ENCODE results near the gene RBM43.
"Not testable (repeated sequence)": the region's sequence is repeated elsewhere in the genome, so short reads cannot be mapped to it uniquely, and the experiment has no call there.

The RBM43 gene

GRCh38 chr2:151260573-151261230, 961 bp downstream of the RBM43 start:
- intact Hi-C loops (cut with micrococcal nuclease): loop anchor here (2.0 kb wide), 2 partner anchors 28 to 150 kb away; partner anchors contain the start of gene NMI
- Mint-ChIP-seq H3K4me1 (ENCODE audit: low read depth) (peaks cover 31% of the 10 kb centered on the region), H3K27ac (peak overlapping the region; percentile 89), H3K9me3 (no peaks in the 10 kb centered on the region), H3K27me3 (no peaks in the 10 kb centered on the region), H3K4me3 (peak overlapping the region; percentile 82), H3K36me3 (ENCODE audit: low read depth) (no peaks in the 10 kb centered on the region)

- no peak overlapping the region for H3K4me3 Mint-ChIP-seq
These were observed 3.5 kb downstream of the RBM43 start for GRCh38 chr2:151258121-151258520.

GRCh38 chr2:151252646-151253045, 9.0 kb downstream of the RBM43 start:
- peaks cover 14% of the 10 kb centered on the region for H3K9me3 Mint-ChIP-seq
- no peak overlapping the region for H3K4me3 Mint-ChIP-seq
- intact Hi-C loops (cut with micrococcal nuclease): no loop called here
- H3K27me3 Mint-ChIP-seq: no peaks in the 10 kb centered on the region
- no peak overlapping the region for H3K27ac Mint-ChIP-seq
- peaks cover 9% of the 10 kb centered on the region for H3K4me1 Mint-ChIP-seq (ENCODE audit: low read depth)
- peaks cover 65% of the 10 kb centered on the region for H3K36me3 Mint-ChIP-seq (ENCODE audit: low read depth)

More at GRCh38 chr2:151258121-151258520, 3.5 kb downstream of the RBM43 start:
- Mint-ChIP-seq H3K9me3 (no peaks in the 10 kb centered on the region), H3K27ac (no peak overlapping the region), H3K4me1 (ENCODE audit: low read depth) (peaks cover 31% of the 10 kb centered on the region), H3K36me3 (ENCODE audit: low read depth) (peaks cover 15% of the 10 kb centered on the region), H3K27me3 (no peaks in the 10 kb centered on the region)
- intact Hi-C loops (cut with micrococcal nuclease): no loop called here

- peaks cover 2% of the 10 kb centered on the region for H3K4me1 Mint-ChIP-seq (ENCODE audit: low read depth)
- peaks cover 14% of the 10 kb centered on the region for H3K9me3 Mint-ChIP-seq
- H3K36me3 Mint-ChIP-seq (ENCODE audit: low read depth): peaks cover 65% of the 10 kb centered on the region
- no peak overlapping the region for H3K4me3 Mint-ChIP-seq
- intact Hi-C loops (cut with micrococcal nuclease): no loop called here
- no peak overlapping the region for H3K27ac Mint-ChIP-seq
- H3K27me3 Mint-ChIP-seq: no peaks in the 10 kb centered on the region
These were observed 10.7 kb downstream of the RBM43 start for GRCh38 chr2:151251012-151251411.

- intact Hi-C loops (cut with micrococcal nuclease): no loop called here
- Mint-ChIP-seq H3K27me3 (no peaks in the 10 kb centered on the region), H3K36me3 (ENCODE audit: low read depth) (peaks cover 46% of the 10 kb centered on the region), H3K9me3 (peaks cover 14% of the 10 kb centered on the region), H3K4me1 (ENCODE audit: low read depth) (no peaks in the 10 kb centered on the region), H3K27ac (no peak overlapping the region), H3K4me3 (no peak overlapping the region)
These were observed 14.2 kb downstream of the RBM43 start for GRCh38 chr2:151247432-151247831.

GRCh38 chr2:151246152-151246551, 15.5 kb downstream of the RBM43 start:
- intact Hi-C loops (cut with micrococcal nuclease): no loop called here
- no peak overlapping the region for H3K27ac Mint-ChIP-seq
- no peak overlapping the region for H3K4me3 Mint-ChIP-seq
- H3K36me3 Mint-ChIP-seq (ENCODE audit: low read depth): peaks cover 33% of the 10 kb centered on the region
- H3K9me3 Mint-ChIP-seq: peaks cover 14% of the 10 kb centered on the region
- no peaks in the 10 kb centered on the region for H3K4me1 Mint-ChIP-seq (ENCODE audit: low read depth)
- no peaks in the 10 kb centered on the region for H3K27me3 Mint-ChIP-seq

GRCh38 chr2:151243468-151243867, 18.2 kb downstream of the RBM43 start:
- Mint-ChIP-seq H3K4me1 (ENCODE audit: low read depth) (peaks cover 6% of the 10 kb centered on the region), H3K36me3 (ENCODE audit: low read depth) (peaks cover 7% of the 10 kb centered on the region), H3K9me3 (peaks cover 7% of the 10 kb centered on the region), H3K4me3 (no peak overlapping the region), H3K27ac (no peak overlapping the region), H3K27me3 (no peaks in the 10 kb centered on the region)
- intact Hi-C loops (cut with micrococcal nuclease): no loop called here

- H3K4me3 Mint-ChIP-seq: no peak overlapping the region
- no peak overlapping the region for H3K27ac Mint-ChIP-seq
- H3K36me3 Mint-ChIP-seq (ENCODE audit: low read depth): no peaks in the 10 kb centered on the region
- H3K27me3 Mint-ChIP-seq: no peaks in the 10 kb centered on the region
- peaks cover 6% of the 10 kb centered on the region for H3K4me1 Mint-ChIP-seq (ENCODE audit: low read depth)
- H3K9me3 Mint-ChIP-seq: no peaks in the 10 kb centered on the region
- intact Hi-C loops (cut with micrococcal nuclease): no loop called here
These were observed 20.4 kb downstream of the RBM43 start for GRCh38 chr2:151241224-151241623.

- intact Hi-C loops (cut with micrococcal nuclease): no loop called here
- Mint-ChIP-seq H3K36me3 (ENCODE audit: low read depth) (no peaks in the 10 kb centered on the region), H3K27ac (no peak overlapping the region), H3K4me3 (no peak overlapping the region), H3K9me3 (no peaks in the 10 kb centered on the region), H3K27me3 (no peaks in the 10 kb centered on the region), H3K4me1 (ENCODE audit: low read depth) (peaks cover 6% of the 10 kb centered on the region)
These were observed 21.2 kb downstream of the RBM43 start for GRCh38 chr2:151240433-151240832.

- Mint-ChIP-seq H3K9me3 (no peaks in the 10 kb centered on the region), H3K4me3 (no peak overlapping the region), H3K36me3 (ENCODE audit: low read depth) (no peaks in the 10 kb centered on the region), H3K27ac (no peak overlapping the region), H3K27me3 (no peaks in the 10 kb centered on the region), H3K4me1 (ENCODE audit: low read depth) (peaks cover 6% of the 10 kb centered on the region)
- intact Hi-C loops (cut with micrococcal nuclease): loop anchor here (2.0 kb wide), 1 partner anchor 1639 kb away; no protein-coding TSS in a partner anchor
These were observed 22.0 kb downstream of the RBM43 start for GRCh38 chr2:151239624-151240023.

- Mint-ChIP-seq H3K4me3 (no peak overlapping the region), H3K27me3 (no peaks in the 10 kb centered on the region), H3K9me3 (no peaks in the 10 kb centered on the region), H3K36me3 (ENCODE audit: low read depth) (no peaks in the 10 kb centered on the region), H3K4me1 (ENCODE audit: low read depth) (peaks cover 6% of the 10 kb centered on the region), H3K27ac (no peak overlapping the region)
- intact Hi-C loops (cut with micrococcal nuclease): loop anchor here (2.0 kb wide), 1 partner anchor 1638 kb away; no protein-coding TSS in a partner anchor
These were observed 22.9 kb downstream of the RBM43 start for GRCh38 chr2:151238527-151239487.

- peaks cover 6% of the 10 kb centered on the region for H3K4me1 Mint-ChIP-seq (ENCODE audit: low read depth)
- no peaks in the 10 kb centered on the region for H3K9me3 Mint-ChIP-seq
These were observed 24.1 kb downstream of the RBM43 start for GRCh38 chr2:151237422-151238025.

GRCh38 chr2:151233760-151234159, 27.9 kb downstream of the RBM43 start:
- H3K4me1 Mint-ChIP-seq (ENCODE audit: low read depth): peaks cover 16% of the 10 kb centered on the region
- H3K27ac Mint-ChIP-seq; H3K27me3 Mint-ChIP-seq; intact Hi-C loops (cut with micrococcal nuclease); H3K4me3 Mint-ChIP-seq; H3K36me3 Mint-ChIP-seq (ENCODE audit: low read depth); H3K9me3 Mint-ChIP-seq: not testable (repeated sequence)

More at GRCh38 chr2:151237422-151238025, 24.1 kb downstream of the RBM43 start:
- Mint-ChIP-seq H3K27ac (no peak overlapping the region), H3K27me3 (no peaks in the 10 kb centered on the region), H3K4me3 (no peak overlapping the region), H3K36me3 (ENCODE audit: low read depth) (no peaks in the 10 kb centered on the region)
- intact Hi-C loops (cut with micrococcal nuclease): loop anchor here (2.0 kb wide), 1 partner anchor 1637 kb away; no protein-coding TSS in a partner anchor

GRCh38 chr2:151233288-151233687, 28.4 kb downstream of the RBM43 start:
- H3K4me3 Mint-ChIP-seq; H3K27ac Mint-ChIP-seq; H3K9me3 Mint-ChIP-seq; H3K36me3 Mint-ChIP-seq (ENCODE audit: low read depth); intact Hi-C loops (cut with micrococcal nuclease); H3K27me3 Mint-ChIP-seq: not testable (repeated sequence)
- peaks cover 16% of the 10 kb centered on the region for H3K4me1 Mint-ChIP-seq (ENCODE audit: low read depth)
